Immature natural killer cell (primary cell): ENCODE results near the gene TSPAN18. TPM values are rescaled to one million over a fixed set of nuclear protein-coding genes. Genes with fewer than 3 reads are reported as not detected.

Source experiments
- DNase-seq, 3 donors: peaks; one replicate each; pipeline ENCODE4 v3.0.0; 2022; ENCODE audit warnings: mixed read lengths in 1 of 3
- H3K27ac Mint-ChIP-seq, 6 donors: one replicate each; pipeline ENCODE4 v1.8.0; 2020; ENCODE audit warnings: mixed read lengths in 6 of 6, mild to moderate bottlenecking in 5 of 6, inconsistent platforms in 4 of 6, moderate library complexity in 3 of 6
- H3K27me3 Mint-ChIP-seq, 3 donors: one replicate each; pipeline ENCODE4 v1.8.0; 2020 to 2021; ENCODE audit warnings: low read depth in 3 of 3, mild to moderate bottlenecking in 3 of 3, mixed read lengths in 3 of 3, moderate library complexity in 3 of 3, inconsistent platforms in 1 of 3
- H3K36me3 Mint-ChIP-seq, 3 donors: one replicate each; pipeline ENCODE4 v1.8.0; 2020; ENCODE audit warnings: mixed read lengths in 3 of 3, inconsistent platforms in 2 of 3, mild to moderate bottlenecking in 2 of 3
- H3K4me1 Mint-ChIP-seq, 2 donors: one replicate each; pipeline ENCODE4 v1.8.0; 2020; ENCODE audit warnings: inconsistent platforms in 2 of 2, mild to moderate bottlenecking in 2 of 2, mixed read lengths in 2 of 2, moderate library complexity in 1 of 2
- H3K4me3 Mint-ChIP-seq, 5 donors: one replicate each; pipeline ENCODE4 v1.8.0; 2020; ENCODE audit warnings: mild to moderate bottlenecking in 5 of 5, mixed read lengths in 5 of 5, inconsistent platforms in 3 of 5, moderate library complexity in 3 of 5
- H3K9me3 Mint-ChIP-seq, 6 donors: one replicate each; pipeline ENCODE4 v1.8.0; 2020; ENCODE audit warnings: mild to moderate bottlenecking in 6 of 6, mixed read lengths in 6 of 6, inconsistent platforms in 4 of 6, moderate library complexity in 3 of 6
- polyA plus RNA-seq, 3 donors: library from polyadenylated mRNA; unstranded; fragments of 300-500 nt; fragmentation: Illumina TruSeq; gene quantifications; one replicate each; pipeline ENCODE4 v1.2.3, GENCODE V29; 2021

The TSPAN18 gene
- polyA plus RNA-seq, 3 donors from 2014 or later, result 0.84 to 0.93 (median 0.86) TPM

DNA sequence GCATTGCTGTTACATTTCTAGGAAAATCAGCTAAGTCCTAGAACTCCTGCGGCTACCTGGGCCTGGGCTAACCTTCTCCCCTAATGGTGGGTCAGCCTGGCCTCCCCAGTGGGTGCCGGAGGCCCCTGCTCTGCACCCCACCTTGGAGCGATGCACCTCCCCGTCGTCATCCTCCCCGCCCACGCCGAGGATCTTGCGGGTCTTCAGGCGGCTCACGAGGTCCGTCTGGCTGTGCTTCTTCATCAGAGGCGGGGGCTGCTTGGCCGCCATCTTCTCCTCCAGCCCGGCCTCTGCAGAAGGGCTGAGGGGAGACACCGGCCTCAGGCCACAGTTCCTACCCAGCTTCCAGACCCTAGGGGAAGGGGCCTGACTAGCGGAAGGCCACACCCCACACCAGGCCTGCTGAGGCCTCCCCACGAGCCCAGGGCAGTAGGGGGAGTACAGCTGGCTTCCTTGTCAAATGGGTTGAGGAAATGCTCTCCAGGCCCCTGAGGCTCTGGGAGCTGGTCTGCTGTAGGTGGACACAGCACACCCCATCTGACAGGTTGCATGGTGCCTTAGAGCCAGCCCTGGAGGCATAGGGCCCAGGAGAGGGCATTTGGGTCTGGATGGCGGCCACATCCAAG is 211.4 kb downstream of the TSPAN18 start:
- peaks cover 2 to 6% of the 10 kb centered on the region in 2 donors for H3K4me1 Mint-ChIP-seq
- H3K27ac Mint-ChIP-seq, result no peak overlapping the region
- no peak overlapping the region for H3K4me3 Mint-ChIP-seq
- no peak for DNase-seq
- H3K9me3 Mint-ChIP-seq, result peaks cover 0 to 2% (median 0%) of the 10 kb centered on the region in 6 donors
- H3K27me3 Mint-ChIP-seq, result peaks cover 1 to 6% (median 5%) of the 10 kb centered on the region in 3 donors
- peaks cover 0 to 4% (median 0%) of the 10 kb centered on the region in 3 donors for H3K36me3 Mint-ChIP-seq

DNA sequence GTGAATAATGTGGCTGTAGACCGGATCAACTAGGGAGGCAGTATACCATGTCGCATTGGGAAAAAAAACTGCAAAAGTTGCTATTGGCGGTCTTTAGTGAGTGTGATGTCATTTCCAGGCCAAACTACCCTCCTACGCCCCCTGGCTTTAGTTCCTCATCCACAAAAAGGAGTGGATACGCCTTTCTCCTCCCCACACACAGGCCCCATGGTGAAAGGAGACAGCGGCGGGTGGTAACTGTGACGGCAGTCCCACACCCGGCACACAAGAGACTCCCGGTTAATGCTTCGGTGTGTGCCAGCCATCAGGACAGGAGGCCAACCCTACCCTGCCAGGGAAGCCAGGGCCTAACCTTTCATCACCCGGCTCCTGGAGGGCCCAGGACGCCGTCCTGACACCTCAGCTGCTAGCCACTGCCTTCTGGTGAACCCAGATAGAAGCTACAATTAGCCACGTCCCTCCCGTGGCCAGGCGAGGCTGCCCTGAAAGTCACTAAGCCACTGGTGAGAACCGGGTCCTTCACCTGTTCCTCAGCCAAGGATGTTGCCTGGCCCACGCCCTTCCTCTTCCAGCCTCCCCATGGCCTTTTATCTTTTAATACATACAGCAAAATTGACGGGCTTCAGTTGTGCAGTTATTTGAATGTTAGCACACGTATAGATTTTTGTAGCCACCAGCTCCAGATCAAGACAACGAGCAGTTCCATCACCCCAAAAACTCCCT is 213.1 kb downstream of the TSPAN18 start:
- Mint-ChIP-seq H3K4me3 (no peak overlapping the region), H3K27me3 (peaks cover 0 to 5% (median 5%) of the 10 kb centered on the region in 3 donors), H3K36me3 (no peaks in the 10 kb centered on the region), H3K9me3 (peaks cover 0 to 2% (median 0%) of the 10 kb centered on the region in 6 donors), H3K4me1 (peaks cover 2 to 6% of the 10 kb centered on the region in 2 donors), H3K27ac (no peak overlapping the region)
- no peak for DNase-seq

GRCh38 chr11:44940404-44940803 is 213.6 kb downstream of the TSPAN18 start:
- no peak for DNase-seq
- H3K4me1 Mint-ChIP-seq, result peaks cover 2 to 6% of the 10 kb centered on the region in 2 donors
- no peak overlapping the region for H3K4me3 Mint-ChIP-seq
- H3K27ac Mint-ChIP-seq, result no peak overlapping the region
- peaks cover 0 to 6% (median 5%) of the 10 kb centered on the region in 3 donors for H3K27me3 Mint-ChIP-seq
- peaks cover 0 to 2% (median 0%) of the 10 kb centered on the region in 6 donors for H3K9me3 Mint-ChIP-seq
- H3K36me3 Mint-ChIP-seq, result no peaks in the 10 kb centered on the region

- peaks cover 2 to 6% of the 10 kb centered on the region in 2 donors for H3K4me1 Mint-ChIP-seq
- no peak for DNase-seq
- H3K4me3 Mint-ChIP-seq, result no peak overlapping the region
- H3K36me3 Mint-ChIP-seq, result no peaks in the 10 kb centered on the region
- peaks cover 0 to 6% (median 5%) of the 10 kb centered on the region in 3 donors for H3K27me3 Mint-ChIP-seq
- no peak overlapping the region for H3K27ac Mint-ChIP-seq
- peaks cover 0 to 2% (median 0%) of the 10 kb centered on the region in 6 donors for H3K9me3 Mint-ChIP-seq
Observed at GRCh38 chr11:44940835-44941234, 214.1 kb downstream of the TSPAN18 start.

- H3K4me3 Mint-ChIP-seq, result no peak overlapping the region
- peaks cover 0 to 2% (median 0%) of the 10 kb centered on the region in 6 donors for H3K9me3 Mint-ChIP-seq
- H3K4me1 Mint-ChIP-seq, result peaks cover 2 to 6% of the 10 kb centered on the region in 2 donors
- H3K36me3 Mint-ChIP-seq, result no peaks in the 10 kb centered on the region
- no peak for DNase-seq
- H3K27ac Mint-ChIP-seq, result no peak overlapping the region
- H3K27me3 Mint-ChIP-seq, result peaks cover 0 to 6% (median 5%) of the 10 kb centered on the region in 3 donors
Observed at GRCh38 chr11:44941259-44942021, 214.7 kb downstream of the TSPAN18 start.

GRCh38 chr11:44942029-44942955 is 215.5 kb downstream of the TSPAN18 start:
- H3K4me3 Mint-ChIP-seq, result no peak overlapping the region
- peaks cover 2 to 6% of the 10 kb centered on the region in 2 donors for H3K4me1 Mint-ChIP-seq
- H3K36me3 Mint-ChIP-seq, result no peaks in the 10 kb centered on the region
- peaks cover 0 to 9% (median 5%) of the 10 kb centered on the region in 3 donors for H3K27me3 Mint-ChIP-seq
- peak overlapping the region in 2 of 6 donors; percentile 4 to 27 for H3K27ac Mint-ChIP-seq
- peaks cover 0 to 2% (median 0%) of the 10 kb centered on the region in 6 donors for H3K9me3 Mint-ChIP-seq
- DNase-seq, result no peak

- H3K27me3 Mint-ChIP-seq, result peaks cover 0 to 11% (median 5%) of the 10 kb centered on the region in 3 donors
- peaks cover 0 to 2% (median 0%) of the 10 kb centered on the region in 6 donors for H3K9me3 Mint-ChIP-seq
- DNase-seq, result no peak
- H3K27ac Mint-ChIP-seq, result no peak overlapping the region
- no peak overlapping the region for H3K4me3 Mint-ChIP-seq
- H3K36me3 Mint-ChIP-seq, result no peaks in the 10 kb centered on the region
- peaks cover 2 to 6% of the 10 kb centered on the region in 2 donors for H3K4me1 Mint-ChIP-seq
Observed at GRCh38 chr11:44943118-44943517, 216.4 kb downstream of the TSPAN18 start.

DNA sequence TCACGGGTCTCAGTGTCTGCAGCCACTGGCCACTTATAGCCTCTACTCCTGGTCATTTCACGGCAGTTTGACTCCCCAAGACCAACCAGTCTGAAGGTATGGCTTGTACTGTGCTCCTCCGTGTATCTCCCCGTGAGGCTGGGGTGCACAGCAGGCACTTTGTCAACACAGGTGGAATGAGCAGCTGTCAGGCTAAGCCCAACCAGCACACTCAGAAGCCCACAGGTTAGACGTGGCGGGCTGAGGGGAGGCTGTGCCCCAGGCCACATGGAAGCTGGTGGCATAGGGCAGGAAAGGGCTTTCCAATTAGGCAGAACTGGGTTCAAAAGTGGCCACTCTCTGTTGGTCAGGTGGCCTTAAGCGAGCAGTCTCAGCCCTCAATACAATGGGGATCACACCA is 216.9 kb downstream of the TSPAN18 start:
- no peak for DNase-seq
- no peak overlapping the region for H3K27ac Mint-ChIP-seq
- H3K4me1 Mint-ChIP-seq, result peaks cover 3 to 6% of the 10 kb centered on the region in 2 donors
- H3K36me3 Mint-ChIP-seq, result no peaks in the 10 kb centered on the region
- H3K9me3 Mint-ChIP-seq, result peaks cover 0 to 2% (median 0%) of the 10 kb centered on the region in 6 donors
- peaks cover under 1 to 11% (median 5%) of the 10 kb centered on the region in 3 donors for H3K27me3 Mint-ChIP-seq
- H3K4me3 Mint-ChIP-seq, result no peak overlapping the region

DNA sequence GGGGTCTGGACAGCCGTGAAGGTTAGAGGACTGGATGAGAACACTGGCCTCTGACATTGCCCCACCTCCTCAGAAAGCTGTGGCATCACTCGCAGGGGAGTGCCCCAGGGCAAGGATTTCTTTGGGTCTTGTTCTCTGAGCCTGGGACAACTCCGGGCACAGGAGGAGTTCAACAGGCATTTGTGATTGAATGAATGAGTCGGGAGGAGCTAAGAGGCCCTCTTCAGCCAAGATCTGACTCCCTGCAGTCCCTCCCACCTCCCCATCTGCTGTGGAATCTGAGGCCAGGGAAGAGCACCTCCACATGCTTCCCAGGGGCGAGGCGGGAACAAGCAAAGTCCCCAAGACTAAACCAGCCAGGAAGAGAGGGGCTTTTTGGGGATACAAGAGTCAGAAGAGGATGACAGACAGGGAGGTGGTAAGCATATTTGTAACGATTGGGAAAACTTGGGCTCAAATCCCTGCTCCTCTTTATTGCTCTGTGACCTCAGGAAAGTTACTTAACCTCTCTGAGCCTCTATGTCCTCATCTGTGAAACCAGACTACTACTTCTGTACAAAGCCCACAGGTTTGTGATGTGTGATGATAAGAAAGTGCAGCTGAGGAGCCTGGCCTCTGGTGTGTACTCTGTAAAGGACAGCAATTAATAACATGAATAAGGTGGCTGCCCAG is 217.6 kb downstream of the TSPAN18 start:
- no peaks in the 10 kb centered on the region for H3K36me3 Mint-ChIP-seq
- DNase-seq, result no peak
- no peak overlapping the region for H3K27ac Mint-ChIP-seq
- H3K4me1 Mint-ChIP-seq, result peaks cover 6 to 9% of the 10 kb centered on the region in 2 donors
- H3K9me3 Mint-ChIP-seq, result peaks cover 0 to 2% (median 0%) of the 10 kb centered on the region in 6 donors
- H3K27me3 Mint-ChIP-seq, result peaks cover 2 to 11% (median 5%) of the 10 kb centered on the region in 3 donors
- H3K4me3 Mint-ChIP-seq, result no peak overlapping the region

- DNase-seq, result no peak
- H3K9me3 Mint-ChIP-seq, result peaks cover 0 to 2% (median 0%) of the 10 kb centered on the region in 6 donors
- no peaks in the 10 kb centered on the region for H3K36me3 Mint-ChIP-seq
- H3K4me1 Mint-ChIP-seq, result peaks cover 6 to 9% of the 10 kb centered on the region in 2 donors
- H3K27me3 Mint-ChIP-seq, result peaks cover 2 to 12% (median 5%) of the 10 kb centered on the region in 3 donors
- no peak overlapping the region for H3K4me3 Mint-ChIP-seq
- no peak overlapping the region for H3K27ac Mint-ChIP-seq
Observed at GRCh38 chr11:44944853-44945235, 218.1 kb downstream of the TSPAN18 start.

- no peak overlapping the region for H3K4me3 Mint-ChIP-seq
- H3K27me3 Mint-ChIP-seq, result peaks cover 2 to 10% (median 5%) of the 10 kb centered on the region in 3 donors
- no peak overlapping the region for H3K27ac Mint-ChIP-seq
- no peak for DNase-seq
- H3K9me3 Mint-ChIP-seq, result peaks cover 0 to 2% (median 0%) of the 10 kb centered on the region in 6 donors
- peaks cover 6 to 9% of the 10 kb centered on the region in 2 donors for H3K4me1 Mint-ChIP-seq
- no peaks in the 10 kb centered on the region for H3K36me3 Mint-ChIP-seq
Observed at GRCh38 chr11:44945666-44946065, 218.9 kb downstream of the TSPAN18 start.

DNA sequence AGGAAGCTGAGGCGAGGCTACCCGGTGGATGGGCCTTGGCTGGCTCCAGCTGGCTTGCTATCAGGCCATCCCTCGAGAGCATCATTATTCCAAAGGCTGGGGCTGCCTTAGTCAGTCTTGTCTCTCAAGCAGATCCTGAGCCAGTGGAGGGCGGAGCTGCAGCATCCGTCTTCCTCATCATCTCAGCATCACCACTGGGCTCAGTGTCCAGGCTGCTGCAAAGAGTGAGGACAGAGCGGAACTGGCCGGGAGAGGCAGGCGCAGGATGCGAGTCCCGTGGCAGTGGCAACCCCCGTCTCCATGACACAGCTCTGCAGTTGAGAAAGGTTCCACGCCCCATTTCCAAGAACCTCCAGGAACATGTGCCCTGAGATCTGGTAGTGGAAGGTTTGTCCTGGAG is 219.5 kb downstream of the TSPAN18 start:
- Mint-ChIP-seq H3K9me3 (peaks cover 0 to 2% (median 0%) of the 10 kb centered on the region in 6 donors), H3K4me3 (no peak overlapping the region), H3K27me3 (peaks cover 4 to 10% (median 4%) of the 10 kb centered on the region in 3 donors), H3K36me3 (no peaks in the 10 kb centered on the region), H3K27ac (peak overlapping the region in 1 of 6 donors; percentile 46), H3K4me1 (peaks cover 9 to 11% of the 10 kb centered on the region in 2 donors)
- no peak for DNase-seq
